ENCODE data around the gene BAAT.

Gene BAAT

DNA sequence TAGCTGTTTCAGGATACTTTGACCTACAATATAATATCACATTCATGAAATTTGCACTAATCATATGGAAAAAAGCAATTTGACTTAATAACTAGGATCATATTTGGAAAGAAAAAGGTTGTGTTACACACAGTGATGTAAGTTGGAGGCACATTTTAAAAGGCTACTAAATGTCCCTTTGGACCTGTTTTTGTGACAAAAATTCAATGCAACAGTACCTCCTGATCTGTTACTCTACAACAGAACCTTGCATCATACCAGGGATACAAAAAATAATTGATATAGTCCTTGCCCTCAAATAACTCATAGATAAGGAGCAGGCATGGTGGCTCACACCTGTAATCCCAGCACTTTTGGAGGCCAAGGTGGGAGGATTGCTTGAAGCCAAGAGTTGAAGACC lies 67.1 kb downstream of the BAAT start:
- no peak for TF ChIP-seq JUND (IDR thresholded peaks at IDR 0.05; ENCODE audit: low read depth)
- in situ Hi-C loops (cut with HindIII; ENCODE audit: low pct_unique_long_range_greater_than_20kb, low sequenced_read_pairs) = no loop called here
- DNase-seq (ENCODE audit: low read depth in 1 of 2, low spot score in 1 of 2) = no peak

DNA sequence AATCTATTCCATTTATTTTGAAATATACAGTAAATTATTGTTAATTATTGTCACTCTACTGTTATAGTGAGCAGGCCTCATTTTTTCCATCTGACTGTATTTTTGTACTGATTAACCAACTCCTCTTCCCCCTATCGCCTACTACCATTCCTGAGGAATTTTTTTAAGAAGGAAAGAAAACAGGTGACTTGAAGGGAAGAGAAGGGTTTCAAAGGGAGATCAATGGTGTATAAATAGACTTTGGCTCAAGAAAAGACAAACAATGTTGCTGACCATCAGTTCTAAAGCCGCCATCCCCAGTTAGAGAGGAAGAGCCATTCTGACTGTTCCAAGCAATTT lies 69.7 kb downstream of the BAAT start:
- no peak for DNase-seq (ENCODE audit: low read depth in 1 of 2, low spot score in 1 of 2)
- no peak for TF ChIP-seq JUND (IDR thresholded peaks at IDR 0.05; ENCODE audit: low read depth)
- in situ Hi-C loops (cut with HindIII; ENCODE audit: low pct_unique_long_range_greater_than_20kb, low sequenced_read_pairs) = no loop called here

- in situ Hi-C loops (cut with HindIII; ENCODE audit: low pct_unique_long_range_greater_than_20kb, low sequenced_read_pairs) = no loop called here
- no peak for TF ChIP-seq JUND (IDR thresholded peaks at IDR 0.05; ENCODE audit: low read depth)
- no peak for DNase-seq (ENCODE audit: low read depth in 1 of 2, low spot score in 1 of 2)
Measured at GRCh38 chr9:101312661-101313060, 72.1 kb downstream of the BAAT start.

DNA sequence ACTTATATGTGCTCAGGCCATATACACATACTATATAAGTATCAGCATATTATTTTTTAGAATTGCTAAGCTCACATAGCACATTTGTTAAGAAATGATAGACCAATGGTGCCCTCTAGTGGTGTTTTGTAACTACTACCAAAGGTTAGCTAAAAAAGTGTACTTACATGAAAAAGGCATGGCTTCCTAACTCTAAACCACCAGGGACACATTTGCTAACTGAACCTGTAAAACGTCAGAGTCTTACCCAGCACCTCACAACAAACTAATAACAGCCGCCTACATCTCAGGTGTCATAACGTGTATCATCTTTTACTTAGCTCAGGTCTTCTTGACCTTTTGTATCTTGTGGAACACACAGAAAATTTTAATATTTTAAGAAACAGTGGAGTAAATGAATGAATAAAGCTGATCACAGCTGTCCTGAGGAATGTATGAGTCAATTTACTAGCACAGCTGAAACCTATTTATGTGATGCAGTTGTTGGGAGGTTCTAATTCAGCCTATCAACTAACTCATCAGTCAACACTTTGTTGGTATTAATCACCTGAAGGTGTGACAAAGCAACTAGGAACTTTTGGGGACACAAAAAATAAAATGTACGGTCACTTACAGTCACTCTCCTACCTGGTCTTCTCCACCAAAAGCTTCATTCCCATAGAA lies 72.9 kb downstream of the BAAT start:
- in situ Hi-C loops (cut with HindIII; ENCODE audit: low pct_unique_long_range_greater_than_20kb, low sequenced_read_pairs) = no loop called here
- peak; percentile 33 to 78 for DNase-seq (ENCODE audit: low read depth in 1 of 2, low spot score in 1 of 2)
- no peak for TF ChIP-seq JUND (IDR thresholded peaks at IDR 0.05; ENCODE audit: low read depth)

- no peak for DNase-seq (ENCODE audit: low read depth in 1 of 2, low spot score in 1 of 2)
- in situ Hi-C loops (cut with HindIII; ENCODE audit: low pct_unique_long_range_greater_than_20kb, low sequenced_read_pairs) = no loop called here
- TF ChIP-seq JUND (IDR thresholded peaks at IDR 0.05; ENCODE audit: low read depth) = no peak
Measured at GRCh38 chr9:101311191-101311590, 73.6 kb downstream of the BAAT start.
